GM23338 (cell line): Measurements from ENCODE around the gene SLC9A9. TPM values are rescaled to one million over a fixed set of nuclear protein-coding genes. Genes with fewer than 3 reads are reported as not detected.

ENCODE experiments used
- ATAC-seq: fragments of 200-7000 bp; cut with Tn5 transposase; 3 replicates; pipeline ENCODE4 v1.9.1; 2020
- DNase-seq: peaks from one replicate; pipeline ENCODE4 v3.0.0-alpha.2; 2015; ENCODE audit warnings: low spot score
- H2AFZ ChIP-seq: fragments of 200-600 bp; sonication (generic); 2 replicates; pipeline ENCODE4 v1.8.0; 2016; ENCODE audit warnings: antibody characterized with exemption, mild to moderate bottlenecking, moderate library complexity
- H3F3A ChIP-seq: fragments of 200-600 bp; sonication (generic); replicated peaks from 2 replicates; pipeline ENCODE4 v1.8.0; 2017; ENCODE audit warnings: antibody characterized with exemption, mixed run types, low read depth
- H3K27ac ChIP-seq: fragments of 200-600 bp; sonication (generic); 2 replicates; pipeline ENCODE4 v1.6.1; 2016; ENCODE audit warnings: low read depth
- H3K27me3 ChIP-seq: fragments of 200-600 bp; sonication (generic); 2 replicates; pipeline ENCODE4 v1.8.0; 2016; ENCODE audit warnings: mild to moderate bottlenecking, mixed run types, moderate library complexity; ENCODE audit not compliant: insufficient read depth
- H3K36me3 ChIP-seq: fragments of 200-600 bp; sonication (generic); 2 replicates; pipeline ENCODE4 v1.8.0; 2016; ENCODE audit warnings: mild to moderate bottlenecking; ENCODE audit not compliant: insufficient read depth
- H3K4me1 ChIP-seq: fragments of 200-600 bp; sonication (generic); 2 replicates; pipeline ENCODE4 v1.8.0; 2016; ENCODE audit warnings: mild to moderate bottlenecking, moderate library complexity; ENCODE audit not compliant: insufficient read depth
- H3K4me2 ChIP-seq: fragments of 200-600 bp; sonication (generic); 2 replicates; pipeline ENCODE4 v1.7.1; 2017; ENCODE audit warnings: mixed run types
- H3K4me3 ChIP-seq: fragments of 200-600 bp; sonication (generic); 2 replicates; pipeline ENCODE4 v1.6.1; 2016; ENCODE audit warnings: mixed run types
- H3K79me2 ChIP-seq: fragments of 200-600 bp; sonication (generic); replicated peaks from 2 replicates; pipeline ENCODE4 v1.8.0; 2017; ENCODE audit warnings: mild to moderate bottlenecking; ENCODE audit not compliant: insufficient read depth
- H3K9me2 ChIP-seq: fragments of 200-600 bp; sonication (generic); 2 replicates; pipeline ENCODE4 v1.8.0; 2017; ENCODE audit not compliant: insufficient read depth
- H4K20me1 ChIP-seq: fragments of 200-600 bp; sonication (generic); replicated peaks from 2 replicates; pipeline ENCODE4 v1.8.0; 2017; ENCODE audit warnings: mild to moderate bottlenecking; ENCODE audit not compliant: insufficient read depth
- H3K27ac Mint-ChIP-seq: 2 replicates; pipeline ENCODE4 v1.8.0; 2020; ENCODE audit warnings: inconsistent platforms, mild to moderate bottlenecking, moderate library complexity, mixed read lengths
- H3K27me3 Mint-ChIP-seq: 3 replicates; pipeline ENCODE4 v1.8.0; 2022; ENCODE audit warnings: low read depth, mild to moderate bottlenecking, moderate library complexity, mixed read lengths, inconsistent platforms; ENCODE audit not compliant: insufficient read depth, poor library complexity
- H3K36me3 Mint-ChIP-seq: 3 replicates; pipeline ENCODE4 v1.8.0; 2021; ENCODE audit warnings: low read depth, mild to moderate bottlenecking, inconsistent platforms, moderate library complexity, mixed read lengths
- H3K4me1 Mint-ChIP-seq: 3 replicates; pipeline ENCODE4 v1.8.0; 2020; ENCODE audit warnings: mild to moderate bottlenecking, inconsistent platforms, mixed read lengths
- H3K4me3 Mint-ChIP-seq: 3 replicates; pipeline ENCODE4 v1.8.0; 2021; ENCODE audit warnings: moderate library complexity, mild to moderate bottlenecking, inconsistent platforms, mixed read lengths
- H3K9me3 Mint-ChIP-seq: 3 replicates; pipeline ENCODE4 v1.8.0; 2020; ENCODE audit warnings: moderate library complexity, mild to moderate bottlenecking, inconsistent platforms, mixed read lengths
- CREB1 ChIP-seq: fragments of 250-450 bp; sonication (Bioruptor Pico); IDR thresholded peaks from 2 replicates; pipeline ENCODE4 v1.5.0; 2020; ENCODE audit warnings: low read depth, mild to moderate bottlenecking, moderate library complexity
- EZH2 ChIP-seq: fragments of 200-600 bp; sonication (generic); IDR thresholded peaks from one replicate; pipeline ENCODE4 v1.8.0; 2017; ENCODE audit warnings: antibody characterized with exemption, mild to moderate bottlenecking, low read depth; ENCODE audit not compliant: unreplicated experiment
- JUNB ChIP-seq: IDR thresholded peaks from one replicate; pipeline ENCODE4 v1.6.1; 2016; ENCODE audit warnings: antibody characterized with exemption; ENCODE audit not compliant: unreplicated experiment
- NANOG ChIP-seq: IDR thresholded peaks from 2 replicates; pipeline ENCODE4 v1.6.1; 2016; ENCODE audit warnings: antibody characterized with exemption, borderline replicate concordance
- ZNF331 ChIP-seq: fragments of 250-450 bp; sonication (Bioruptor Pico); IDR thresholded peaks from 2 replicates; pipeline ENCODE4 v1.5.0; 2020; ENCODE audit warnings: low read depth, mild to moderate bottlenecking, moderate library complexity
- polyA plus RNA-seq: library from polyadenylated mRNA; unstranded; fragments of >200 nt; fragmentation: Nextera tagmentation; extraction: Ambion mirVana; gene quantifications from 2 replicates; pipeline ENCODE4 v1.2.1, GENCODE V29; 2016
- total RNA-seq: library from RNA; depleted of rRNA; stranded (reverse); fragments of >200 nt; shearing (Covaris generic); gene quantifications from 2 replicates; pipeline ENCODE4 v1.2.3, GENCODE V29; 2014
- TF ChIP-seq, protein P1 (sequence below): IDR thresholded peaks from 2 replicates; pipeline ENCODE4 v1.6.1; 2016; ENCODE audit warnings: antibody characterized with exemption
- TF ChIP-seq, protein P2 (sequence below): IDR thresholded peaks from one replicate; pipeline ENCODE4 v1.6.1; 2018; ENCODE audit warnings: antibody characterized with exemption; ENCODE audit not compliant: unreplicated experiment

SLC9A9 gene
- total and polyA plus RNA-seq, 2 experiments from 2014 or later: 1.3 to 1.6 TPM

DNA sequence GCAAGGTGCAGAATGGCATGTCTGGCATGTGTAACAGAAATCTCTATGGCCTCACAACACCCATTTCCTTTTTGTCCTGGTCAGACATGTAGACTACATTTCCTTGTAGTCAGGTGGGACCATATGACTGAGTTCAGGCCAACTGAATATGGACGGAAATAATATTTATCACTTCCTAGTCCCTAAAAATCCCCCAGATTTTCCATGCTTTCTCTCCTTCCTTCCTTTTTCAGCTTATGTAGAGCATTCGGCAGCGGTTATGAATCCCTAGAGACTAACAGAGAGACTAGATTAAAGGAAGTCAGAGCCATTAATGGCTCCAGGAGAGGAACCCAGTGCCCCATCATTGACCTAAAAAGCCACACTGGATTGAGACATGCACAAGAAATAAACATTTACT lies 35.8 kb downstream of the SLC9A9 start:
- no peaks in the 10 kb centered on the region for H3K36me3 ChIP-seq
- peaks cover 3% of the 10 kb centered on the region; the same call in 1 of the 3 replicates for H3K4me1 Mint-ChIP-seq
- H3K4me3 ChIP-seq: no peak overlapping the region
- no peak overlapping the region for H3K27ac Mint-ChIP-seq
- H3K27ac ChIP-seq: no peak overlapping the region
- H3K36me3 Mint-ChIP-seq: no peaks in the 10 kb centered on the region
- TF ChIP-seq EZH2: no peak
- TF ChIP-seq NANOG: no peak
- TF ChIP-seq JUNB: no peak
- TF ChIP-seq ZNF331 (CRISPR knock-in tag): no peak
- TF ChIP-seq, protein P1, sequence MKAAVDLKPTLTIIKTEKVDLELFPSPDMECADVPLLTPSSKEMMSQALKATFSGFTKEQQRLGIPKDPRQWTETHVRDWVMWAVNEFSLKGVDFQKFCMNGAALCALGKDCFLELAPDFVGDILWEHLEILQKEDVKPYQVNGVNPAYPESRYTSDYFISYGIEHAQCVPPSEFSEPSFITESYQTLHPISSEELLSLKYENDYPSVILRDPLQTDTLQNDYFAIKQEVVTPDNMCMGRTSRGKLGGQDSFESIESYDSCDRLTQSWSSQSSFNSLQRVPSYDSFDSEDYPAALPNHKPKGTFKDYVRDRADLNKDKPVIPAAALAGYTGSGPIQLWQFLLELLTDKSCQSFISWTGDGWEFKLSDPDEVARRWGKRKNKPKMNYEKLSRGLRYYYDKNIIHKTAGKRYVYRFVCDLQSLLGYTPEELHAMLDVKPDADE: no peak
- TF ChIP-seq CREB1 (CRISPR knock-in tag): no peak
- TF ChIP-seq, protein P2, sequence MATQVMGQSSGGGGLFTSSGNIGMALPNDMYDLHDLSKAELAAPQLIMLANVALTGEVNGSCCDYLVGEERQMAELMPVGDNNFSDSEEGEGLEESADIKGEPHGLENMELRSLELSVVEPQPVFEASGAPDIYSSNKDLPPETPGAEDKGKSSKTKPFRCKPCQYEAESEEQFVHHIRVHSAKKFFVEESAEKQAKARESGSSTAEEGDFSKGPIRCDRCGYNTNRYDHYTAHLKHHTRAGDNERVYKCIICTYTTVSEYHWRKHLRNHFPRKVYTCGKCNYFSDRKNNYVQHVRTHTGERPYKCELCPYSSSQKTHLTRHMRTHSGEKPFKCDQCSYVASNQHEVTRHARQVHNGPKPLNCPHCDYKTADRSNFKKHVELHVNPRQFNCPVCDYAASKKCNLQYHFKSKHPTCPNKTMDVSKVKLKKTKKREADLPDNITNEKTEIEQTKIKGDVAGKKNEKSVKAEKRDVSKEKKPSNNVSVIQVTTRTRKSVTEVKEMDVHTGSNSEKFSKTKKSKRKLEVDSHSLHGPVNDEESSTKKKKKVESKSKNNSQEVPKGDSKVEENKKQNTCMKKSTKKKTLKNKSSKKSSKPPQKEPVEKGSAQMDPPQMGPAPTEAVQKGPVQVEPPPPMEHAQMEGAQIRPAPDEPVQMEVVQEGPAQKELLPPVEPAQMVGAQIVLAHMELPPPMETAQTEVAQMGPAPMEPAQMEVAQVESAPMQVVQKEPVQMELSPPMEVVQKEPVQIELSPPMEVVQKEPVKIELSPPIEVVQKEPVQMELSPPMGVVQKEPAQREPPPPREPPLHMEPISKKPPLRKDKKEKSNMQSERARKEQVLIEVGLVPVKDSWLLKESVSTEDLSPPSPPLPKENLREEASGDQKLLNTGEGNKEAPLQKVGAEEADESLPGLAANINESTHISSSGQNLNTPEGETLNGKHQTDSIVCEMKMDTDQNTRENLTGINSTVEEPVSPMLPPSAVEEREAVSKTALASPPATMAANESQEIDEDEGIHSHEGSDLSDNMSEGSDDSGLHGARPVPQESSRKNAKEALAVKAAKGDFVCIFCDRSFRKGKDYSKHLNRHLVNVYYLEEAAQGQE: no peak
- H3K9me2 ChIP-seq: no peaks in the 10 kb centered on the region
- no peak overlapping the region for H3K4me3 Mint-ChIP-seq
- DNase-seq (no peak), ATAC-seq (no peak)
- H3K79me2 ChIP-seq: no peaks in the 10 kb centered on the region
- no peak overlapping the region for H2AFZ ChIP-seq
- no peaks in the 10 kb centered on the region; the same call in 2 of the 3 replicates for H3K9me3 Mint-ChIP-seq
- H3K27me3 Mint-ChIP-seq: peaks cover 3% of the 10 kb centered on the region
- no peaks in the 10 kb centered on the region for H3K4me1 ChIP-seq
- H3F3A ChIP-seq: no peaks in the 10 kb centered on the region
- H3K27me3 ChIP-seq: no peaks in the 10 kb centered on the region
- no peak overlapping the region for H3K4me2 ChIP-seq
- no peaks in the 10 kb centered on the region for H4K20me1 ChIP-seq

DNA sequence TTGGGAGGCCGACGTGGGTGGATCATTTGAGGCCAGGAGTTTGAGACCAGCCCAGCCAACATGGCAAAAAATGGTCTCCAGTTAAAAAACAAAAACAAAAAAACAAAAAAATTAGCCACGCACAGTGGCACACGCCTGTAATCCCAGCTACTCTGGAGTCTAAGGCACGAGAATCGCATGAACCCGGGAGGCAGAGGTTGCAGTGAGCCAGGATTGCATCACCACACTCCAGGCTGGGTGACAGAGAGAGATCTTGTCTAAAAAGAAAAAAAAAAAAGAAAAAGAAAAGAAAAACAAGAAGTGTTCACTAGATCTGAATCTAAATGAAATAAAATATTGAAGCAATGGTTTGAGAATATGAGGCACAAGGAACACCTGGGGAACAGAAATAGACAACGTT lies 36.7 kb downstream of the SLC9A9 start:
- Mint-ChIP-seq H3K27ac (no peak overlapping the region), H3K27me3 (peaks cover 5% of the 10 kb centered on the region), H3K9me3 (no peaks in the 10 kb centered on the region), H3K4me3 (no peak overlapping the region), H3K4me1 (peaks cover 8% of the 10 kb centered on the region), H3K36me3 (no peaks in the 10 kb centered on the region)
- Histone ChIP-seq H4K20me1 (no peaks in the 10 kb centered on the region), H3K36me3 (no peaks in the 10 kb centered on the region), H3K79me2 (no peaks in the 10 kb centered on the region), H3K9me2 (no peaks in the 10 kb centered on the region), H3K27ac (no peak overlapping the region), H3K27me3 (no peaks in the 10 kb centered on the region), H3K4me3 (no peak overlapping the region), H2AFZ (no peak overlapping the region), H3K4me1 (no peaks in the 10 kb centered on the region; the same call in 1 of the 2 replicates), H3K4me2 (no peak overlapping the region), H3F3A (no peaks in the 10 kb centered on the region)
- DNase-seq: no peak
- TF ChIP-seq JUNB: no peak
- ATAC-seq: no peak
